ENCODE results near the gene GNG12. TPM values are rescaled to one million over a fixed set of nuclear protein-coding genes. Genes with fewer than 3 reads are reported as not detected.

Gene GNG12
- total and polyA plus RNA-seq, 2 donors (not counting 3 experiments of a cell fraction or from before 2014, with no cell fraction given): 107 to 152 TPM

- Histone ChIP-seq H3K36me3 (ENCODE audit: control insufficient read depth in 2 of 2, extremely low read depth in 1 of 2, insufficient read depth in 2 of 2, low read length in 2 of 2) (no peaks in the 10 kb centered on the region), H3K9me1 (replicated peaks; ENCODE audit: control insufficient read depth, extremely low read depth, insufficient read depth, low read length) (no peaks in the 10 kb centered on the region), H3K4me3 (replicated peaks in 1 of 3; ENCODE audit: insufficient read depth in 1 of 3, low read depth in 1 of 3, low read length in 3 of 3) (no peak overlapping the region), H3K9ac (replicated peaks; ENCODE audit: extremely low read depth, insufficient read depth, low read length) (no peak overlapping the region), H3K27me3 (ENCODE audit: control insufficient read depth in 2 of 2, insufficient read depth in 2 of 2, low read length in 2 of 2) (no peaks in the 10 kb centered on the region), H3K79me2 (ENCODE audit: control insufficient read depth, insufficient read depth, low read length) (peaks cover 25% of the 10 kb centered on the region), H4K20me1 (replicated peaks; ENCODE audit: control insufficient read depth, extremely low read depth, insufficient read depth, low read length) (no peaks in the 10 kb centered on the region), H3K4me1 (ENCODE audit: control insufficient read depth, extremely low read depth, insufficient read depth, low read length) (peaks cover 47% of the 10 kb centered on the region), H3K4me2 (ENCODE audit: insufficient read depth, low read length) (no peak overlapping the region), H3K27ac (ENCODE audit: insufficient read depth, low read depth, low read length) (no peak overlapping the region), H2AFZ (ENCODE audit: low read depth, low read length) (no peak overlapping the region), H3K9me3 (replicated peaks; ENCODE audit: control insufficient read depth, insufficient read depth, low read length) (no peaks in the 10 kb centered on the region)
- no peak for TF ChIP-seq MYC (IDR thresholded peaks at IDR 0.05; ENCODE audit: low read depth, low read length)
- no peak for TF ChIP-seq FOS (IDR thresholded peaks at IDR 0.05; ENCODE audit: borderline replicate concordance, insufficient read depth, low read length)
- no peak for TF ChIP-seq POLR2AphosphoS5 (IDR thresholded peaks at IDR 0.05; ENCODE audit: insufficient read depth, low read depth, low read length)
- no peak for TF ChIP-seq MAX (IDR thresholded peaks at IDR 0.05; ENCODE audit: insufficient read depth, insufficient read length)
- no peak for TF ChIP-seq GATA2 (IDR thresholded peaks at IDR 0.05; ENCODE audit: insufficient read depth, insufficient read length, low read depth, low read length)
- no peak for TF ChIP-seq CTCF (IDR thresholded peaks at IDR 0.05; ENCODE audit: extremely low read depth in 1 of 2, insufficient read depth in 1 of 2, low read depth in 1 of 2, low read length in 2 of 2)
- TF ChIP-seq EZH2 (IDR thresholded peaks at IDR 0.05; ENCODE audit: borderline replicate concordance, low read depth, low read length, severe bottlenecking): no peak
- TF ChIP-seq JUN (IDR thresholded peaks at IDR 0.05; ENCODE audit: borderline replicate concordance, insufficient read depth, insufficient read length, low read depth): no peak
- no peak for TF ChIP-seq POLR2A (IDR thresholded peaks at IDR 0.05; ENCODE audit: low read depth, low read length)
- BruUV-seq (replicated peaks): no TSS peak
- intact Hi-C loops (cut with micrococcal nuclease): no loop called here
- dilution Hi-C loops (cut with MboI; ENCODE audit: extremely low pct_ligation_motif_present, low sequenced_read_pairs): no loop called here
- ChIA-PET POLR2A (no interaction called here), CTCF (interaction anchor here (1.0 to 2.6 kb wide), 2 partner anchors 17 to 43 kb away, joined by 4 to 6 read pairs; no protein-coding TSS in a partner anchor)
- DNase-seq (ENCODE audit: low read depth, low spot score) (no peak), FAIRE-seq (no peak)
Measured at GRCh38 chr1:67717876-67718275, 115.4 kb downstream of the GNG12 start.
